ENCODE results near the gene KCTD7.
"Not testable (repeated sequence)": the region's sequence is repeated elsewhere in the genome, so short reads cannot be mapped to it uniquely, and the experiment has no call there.

The KCTD7 gene

DNA sequence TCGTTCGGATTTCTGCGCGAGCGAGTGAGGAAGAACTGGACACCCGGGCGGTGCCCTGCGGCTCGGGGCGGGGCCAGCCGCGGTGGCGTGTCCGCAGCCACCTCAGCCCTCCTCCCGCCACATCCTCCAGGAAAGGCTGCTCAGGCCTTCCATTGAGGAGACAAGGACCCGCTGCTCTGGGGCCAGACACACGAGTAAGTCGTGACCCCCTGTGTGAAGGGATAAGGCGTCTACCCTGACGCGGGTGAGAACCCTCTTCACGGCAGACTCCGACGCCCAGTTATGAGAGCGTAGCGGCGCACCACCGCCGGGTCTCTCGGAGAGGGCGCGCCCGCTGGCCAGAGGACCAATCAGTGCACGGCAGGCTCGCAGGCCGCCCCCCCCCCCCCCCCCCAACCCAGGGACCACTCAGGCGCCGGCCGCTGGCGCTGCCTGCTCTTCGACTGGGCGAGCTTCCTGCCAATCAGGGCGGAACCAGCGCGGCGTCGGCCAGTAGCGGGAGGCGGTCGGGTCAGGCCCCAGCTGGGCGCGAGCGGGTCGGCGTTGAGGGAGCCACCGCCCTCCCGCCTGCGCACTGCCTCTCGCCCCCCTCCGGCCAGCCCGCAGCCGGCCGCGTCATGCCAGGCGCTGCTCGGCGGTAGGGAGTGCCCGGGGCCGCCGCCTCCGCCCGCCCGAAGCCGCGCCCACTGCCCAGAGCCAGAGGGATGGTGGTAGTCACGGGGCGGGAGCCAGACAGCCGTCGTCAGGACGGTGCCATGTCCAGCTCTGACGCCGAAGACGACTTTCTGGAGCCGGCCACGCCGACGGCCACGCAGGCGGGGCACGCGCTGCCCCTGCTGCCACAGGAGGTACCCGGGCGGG lies at the start of gene KCTD7:
Gene KCTD7 (plus strand): TSS at position 521 of the 861 bp plus-strand sequence. CDS start 184 bp downstream, at position 705.
- DNase-seq (ENCODE audit: low spot score): peak; percentile 99

- not testable (repeated sequence) for DNase-seq (ENCODE audit: low spot score)
These were observed 48.3 kb upstream of the KCTD7 start for GRCh38 chr7:66580380-66580779.

DNA sequence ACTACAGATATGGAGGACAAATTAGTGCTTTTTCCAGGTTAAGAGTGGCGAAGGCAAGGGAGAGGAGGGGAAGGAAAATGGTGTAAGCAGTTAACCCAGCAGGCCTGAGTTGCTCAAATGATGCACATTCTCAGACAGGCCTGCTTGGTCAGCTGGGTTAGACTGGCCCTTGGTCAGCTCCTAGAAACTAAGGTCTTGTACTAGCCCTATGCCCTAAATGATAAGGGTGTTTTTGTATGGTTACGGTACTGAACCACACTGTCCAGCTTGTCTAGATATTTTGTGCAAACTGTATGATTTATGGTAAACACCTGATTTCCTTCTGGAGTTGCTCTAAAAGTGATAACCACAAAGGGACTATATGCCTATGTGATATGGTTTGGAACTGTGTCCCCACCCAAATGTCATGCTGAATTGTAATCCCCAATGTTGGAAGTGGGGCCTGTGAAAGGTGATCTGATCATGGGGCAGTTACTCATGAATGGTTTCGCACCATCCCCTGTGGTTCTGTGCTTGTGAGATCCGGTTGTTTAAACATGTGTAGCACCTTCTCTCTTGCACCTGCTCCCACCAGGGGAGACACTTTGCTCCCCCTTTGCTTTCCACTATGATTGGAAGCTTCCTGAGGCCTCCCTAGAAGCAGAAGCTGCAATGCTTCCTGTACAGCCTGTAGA lies 45.7 kb upstream of the KCTD7 start:
- not testable (repeated sequence) for DNase-seq (ENCODE audit: low spot score)

DNA sequence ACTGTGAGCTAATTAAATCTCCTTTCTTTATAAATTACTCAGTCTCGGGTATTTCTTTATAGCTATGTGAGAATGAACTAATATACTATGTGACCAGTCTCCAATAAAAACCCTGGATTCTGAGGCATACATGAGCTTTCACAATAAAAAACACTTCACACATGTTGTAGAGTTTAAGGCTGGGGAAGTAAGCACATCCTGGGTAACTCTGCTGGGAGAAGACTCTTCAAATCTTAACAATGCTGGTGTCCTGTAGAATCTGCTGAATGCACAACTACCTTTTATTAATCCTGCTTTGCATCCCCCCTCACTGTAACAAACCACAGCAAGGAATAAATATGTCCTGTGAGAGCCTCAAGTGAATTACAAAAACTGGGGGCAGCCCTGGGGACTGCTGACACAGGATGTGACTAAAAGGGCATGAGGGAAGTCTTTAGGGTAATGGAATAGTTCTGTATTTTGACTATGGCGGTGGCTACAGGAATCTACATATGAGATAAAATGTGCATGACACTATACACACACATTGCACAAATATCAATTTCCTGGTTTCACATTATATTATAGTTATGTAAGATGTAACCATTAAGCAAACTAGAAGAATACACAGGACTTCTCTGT lies 45.1 kb upstream of the KCTD7 start:
- DNase-seq (ENCODE audit: low spot score): no peak

DNA sequence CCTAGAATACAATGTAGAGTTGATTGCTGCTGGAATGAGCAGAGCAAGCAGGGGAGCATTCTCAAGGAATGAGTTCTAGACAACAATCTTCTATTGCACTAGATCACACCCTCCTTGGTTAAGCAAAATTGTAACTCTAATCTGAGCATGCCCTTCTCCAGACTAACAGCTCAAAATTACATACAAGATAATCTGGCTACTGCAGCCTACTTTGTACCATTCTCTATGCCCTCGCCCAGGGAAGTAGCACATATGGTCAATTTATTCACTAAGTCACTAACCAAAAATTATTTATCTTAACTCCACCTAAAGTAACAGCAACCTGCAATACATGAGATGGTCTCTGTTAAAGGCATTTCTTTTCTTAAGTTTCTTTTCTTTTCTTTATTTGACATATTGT lies 42.5 kb upstream of the KCTD7 start:
- DNase-seq (ENCODE audit: low spot score): no peak

DNA sequence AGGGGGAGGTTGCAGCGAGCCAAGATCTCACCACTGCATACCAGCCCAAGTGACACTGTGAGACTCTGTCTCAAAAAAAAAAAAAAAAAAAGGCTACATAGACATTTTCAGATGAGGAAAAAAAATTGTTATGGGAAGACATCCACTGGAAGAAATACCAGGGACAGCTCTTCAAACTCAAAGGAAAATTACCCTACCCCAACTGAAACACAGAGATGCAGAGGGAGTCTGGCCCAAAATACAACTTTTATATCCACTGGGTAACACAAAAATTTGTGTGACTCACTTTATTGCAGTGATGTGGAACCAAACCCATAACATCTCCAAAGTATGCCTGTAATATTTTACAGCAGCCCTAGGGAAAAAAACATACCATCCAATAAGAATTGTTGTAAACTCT lies 40.5 kb upstream of the KCTD7 start:
- DNase-seq (ENCODE audit: low spot score): not testable (repeated sequence)

- not testable (repeated sequence) for DNase-seq (ENCODE audit: low spot score)
These were observed 39.7 kb upstream of the KCTD7 start for GRCh38 chr7:66588856-66589570.

DNA sequence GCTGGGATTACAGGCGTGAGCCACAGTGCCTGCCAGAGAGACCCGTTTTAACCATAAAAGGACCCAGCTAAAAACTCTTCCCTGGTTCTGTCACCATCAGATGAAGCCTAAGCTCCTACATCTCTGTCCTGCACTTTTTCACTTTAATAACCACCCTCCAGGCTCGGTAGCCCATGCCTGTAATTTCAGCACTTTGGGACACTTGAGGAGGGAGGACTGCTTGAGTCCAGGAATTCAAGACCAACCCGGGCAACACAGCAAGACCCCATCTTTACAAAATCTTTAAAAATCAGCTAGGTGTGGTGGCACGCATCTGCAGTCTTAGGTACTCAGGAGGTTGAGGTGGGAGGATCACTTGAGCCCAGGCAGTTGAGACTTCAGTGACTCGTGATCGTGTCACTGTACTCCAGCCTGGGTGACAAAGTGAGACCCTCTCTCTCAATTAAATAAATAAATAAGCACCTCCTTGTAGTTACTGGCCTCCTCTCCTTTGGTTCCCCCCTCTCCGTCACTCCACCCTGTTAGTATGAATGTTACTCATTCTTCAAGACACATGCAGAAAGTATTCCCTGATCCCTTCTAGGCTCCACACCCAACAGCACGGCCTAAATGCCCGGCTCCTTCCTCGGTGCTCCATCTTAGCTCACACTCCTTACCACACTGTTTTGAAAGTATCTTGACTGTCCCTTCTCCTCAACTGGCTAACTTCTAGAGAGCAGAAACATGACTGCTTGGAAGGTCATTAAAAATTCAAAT lies 38.2 kb upstream of the KCTD7 start:
- DNase-seq (ENCODE audit: low spot score): not testable (repeated sequence)

- DNase-seq (ENCODE audit: low spot score): not testable (repeated sequence)
These were observed 37.5 kb upstream of the KCTD7 start for GRCh38 chr7:66591058-66591798.

DNA sequence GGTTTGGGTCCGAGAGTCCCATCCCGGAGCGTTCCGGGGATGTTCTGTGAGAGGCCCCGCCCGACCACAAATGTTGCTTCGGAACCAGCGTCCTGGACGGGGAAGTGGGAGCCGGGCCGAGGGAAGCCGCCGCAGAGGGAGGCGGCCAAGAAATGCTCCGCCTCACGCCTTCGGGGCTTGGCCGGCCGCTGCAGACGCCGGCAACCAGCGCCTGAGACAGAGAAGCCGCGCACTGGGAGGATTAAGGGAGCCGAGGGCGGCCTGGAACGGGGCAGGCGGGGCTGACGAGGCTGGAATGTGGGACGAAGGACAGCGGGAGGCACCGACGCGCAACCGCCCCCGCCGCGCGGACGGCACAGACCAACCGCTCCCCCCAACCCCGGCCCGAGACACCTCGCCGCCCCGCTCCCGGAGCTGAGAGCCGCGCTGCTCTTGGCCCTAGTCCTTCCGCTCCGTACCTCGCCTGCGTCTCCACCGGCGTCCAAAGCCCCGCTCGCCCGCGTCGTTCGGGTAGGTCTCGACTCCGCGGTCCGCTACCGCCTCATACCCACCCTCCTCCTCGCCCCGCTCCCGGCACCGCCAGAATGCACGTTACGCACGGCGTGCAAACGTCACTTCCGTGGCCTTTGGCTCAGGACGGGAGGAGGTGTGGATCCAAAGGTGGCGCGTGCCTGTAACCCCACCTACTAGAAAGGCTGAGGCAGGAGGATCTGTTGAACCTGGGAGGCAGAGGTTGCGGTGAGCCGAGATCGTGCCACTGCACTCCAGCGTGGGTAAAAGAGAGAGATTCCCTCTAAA lies 36.7 kb upstream of the KCTD7 start:
- peak; percentile 91 for DNase-seq (ENCODE audit: low spot score)

DNA sequence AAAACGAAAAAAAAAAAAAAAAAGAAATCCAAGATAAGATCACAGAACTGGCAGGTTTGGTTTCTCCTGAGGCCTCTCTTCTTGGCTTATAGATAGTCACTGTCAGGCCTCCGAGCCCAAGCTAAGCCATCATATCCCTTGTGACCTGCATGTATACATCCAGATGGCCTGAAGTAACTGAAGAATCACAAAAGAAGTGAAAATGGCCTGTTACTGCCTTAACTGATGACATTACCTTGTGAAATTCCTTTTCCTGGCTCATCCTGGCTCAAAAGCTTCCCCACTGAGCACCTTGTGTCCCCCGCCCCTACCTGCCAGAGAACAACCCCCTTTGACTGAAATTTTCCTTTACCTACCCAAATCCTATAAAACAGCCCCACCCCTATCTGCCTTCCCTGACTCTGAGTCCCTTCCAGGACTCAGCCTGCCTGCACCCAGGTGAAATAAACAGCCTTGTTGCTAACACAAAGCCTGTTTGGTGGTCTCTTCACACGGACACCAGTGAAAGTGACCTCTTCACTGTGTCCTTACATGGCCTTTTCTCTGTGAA lies 36.0 kb upstream of the KCTD7 start:
- DNase-seq (ENCODE audit: low spot score): not testable (repeated sequence)

DNA sequence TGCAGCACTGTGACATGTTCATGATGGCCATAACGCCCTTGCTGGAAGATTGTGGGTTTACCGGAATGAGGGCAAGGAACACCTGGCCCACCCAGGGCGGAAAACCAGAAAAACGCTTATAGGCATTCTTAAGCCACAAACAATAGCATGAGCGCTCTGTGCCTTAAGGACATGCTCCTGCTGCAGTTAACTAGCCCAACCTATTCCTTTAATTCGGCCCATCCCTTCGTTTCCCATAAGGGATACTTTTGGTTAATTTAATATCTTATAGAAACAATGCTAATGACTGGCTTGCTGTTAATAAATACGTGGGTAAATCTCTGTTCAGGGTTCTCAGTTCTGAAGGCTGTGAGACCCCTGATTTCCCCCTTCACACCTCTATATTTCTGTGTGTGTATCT lies 34.6 kb upstream of the KCTD7 start:
- not testable (repeated sequence) for DNase-seq (ENCODE audit: low spot score)

DNA sequence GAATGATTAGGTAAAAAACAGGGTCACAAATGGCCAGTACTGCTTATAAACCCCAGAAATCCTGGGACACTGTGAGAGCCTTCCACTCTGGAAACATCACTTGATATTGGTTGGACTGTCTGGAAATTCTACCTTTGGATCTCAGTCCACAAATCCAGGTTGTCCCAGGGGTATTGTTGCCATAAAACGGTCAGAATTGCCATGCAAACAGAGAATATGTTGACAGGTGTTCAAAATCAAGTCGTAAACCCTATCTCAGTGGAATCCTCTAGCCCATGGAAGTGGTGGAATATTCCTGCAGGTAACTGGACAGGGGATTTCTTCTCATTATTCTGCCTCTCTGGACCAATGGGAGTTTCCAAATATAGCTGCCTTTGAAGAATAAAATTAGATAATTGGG lies 31.2 kb upstream of the KCTD7 start:
- no peak for DNase-seq (ENCODE audit: low spot score)

DNA sequence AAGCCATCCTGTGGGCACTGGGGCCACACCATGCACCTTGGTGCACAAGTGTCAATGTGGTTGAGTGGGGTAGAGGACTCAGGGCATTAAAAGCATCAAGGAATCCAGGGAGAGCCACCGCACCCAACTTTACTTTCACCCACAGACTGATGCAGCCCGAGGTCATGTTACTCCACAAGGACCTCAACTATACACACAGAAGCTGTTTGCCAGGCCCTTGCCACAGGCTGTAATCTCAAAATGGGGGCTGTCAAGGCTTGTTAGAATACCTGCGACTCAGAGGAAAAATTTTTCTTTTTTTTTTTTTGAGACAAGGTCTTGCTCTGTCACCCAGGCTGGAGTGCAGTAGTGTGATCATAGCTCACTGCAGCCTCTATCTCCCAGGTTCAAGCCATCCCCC lies 26.5 kb upstream of the KCTD7 start:
- DNase-seq (ENCODE audit: low spot score): no peak

DNA sequence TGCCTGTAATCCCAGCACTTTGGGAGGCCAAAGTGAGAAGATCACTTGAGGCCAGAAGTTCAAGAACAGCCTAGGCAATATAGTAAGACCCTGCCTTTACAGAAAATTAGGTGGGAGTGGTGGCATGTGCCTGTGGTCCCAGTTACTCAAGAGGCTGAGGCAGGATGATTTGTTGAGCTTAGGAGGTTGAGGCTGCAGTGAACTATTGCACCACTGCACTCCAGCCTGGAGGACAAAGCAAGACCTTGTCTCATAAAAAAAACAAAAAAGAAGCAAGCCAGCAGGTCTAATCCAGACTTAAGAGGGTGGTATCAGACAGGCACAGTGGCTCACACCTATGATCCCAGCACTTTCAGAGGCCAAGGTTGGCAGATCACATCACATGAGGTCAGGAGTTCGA lies 24.5 kb upstream of the KCTD7 start:
- no peak for DNase-seq (ENCODE audit: low spot score)

GRCh38 chr7:66606540-66607291 lies 22.0 kb upstream of the KCTD7 start:
- DNase-seq (ENCODE audit: low spot score): not testable (repeated sequence)

DNA sequence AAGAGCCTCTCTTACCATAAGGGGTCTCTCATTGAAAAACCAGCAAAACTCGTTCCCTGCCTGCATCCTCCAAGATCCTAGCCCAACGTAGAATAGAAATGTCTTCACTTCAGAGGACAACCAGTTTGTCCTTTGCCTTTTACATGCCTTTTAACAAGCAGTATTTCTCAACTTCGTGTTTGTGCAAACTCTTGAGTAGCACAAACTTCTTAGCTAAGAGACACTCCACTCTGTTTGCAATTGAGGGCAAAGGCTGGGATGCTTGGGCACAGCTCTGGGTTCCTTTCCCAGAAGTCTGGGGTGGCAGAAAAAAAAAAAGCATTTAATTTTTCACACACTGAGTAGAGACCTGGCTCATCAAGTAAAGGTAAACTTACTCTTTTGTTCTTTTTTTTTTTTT lies 19.5 kb upstream of the KCTD7 start:
- DNase-seq (ENCODE audit: low spot score): no peak

GRCh38 chr7:66614596-66614995 lies 14.1 kb upstream of the KCTD7 start:
- DNase-seq (ENCODE audit: low spot score): not testable (repeated sequence)

DNA sequence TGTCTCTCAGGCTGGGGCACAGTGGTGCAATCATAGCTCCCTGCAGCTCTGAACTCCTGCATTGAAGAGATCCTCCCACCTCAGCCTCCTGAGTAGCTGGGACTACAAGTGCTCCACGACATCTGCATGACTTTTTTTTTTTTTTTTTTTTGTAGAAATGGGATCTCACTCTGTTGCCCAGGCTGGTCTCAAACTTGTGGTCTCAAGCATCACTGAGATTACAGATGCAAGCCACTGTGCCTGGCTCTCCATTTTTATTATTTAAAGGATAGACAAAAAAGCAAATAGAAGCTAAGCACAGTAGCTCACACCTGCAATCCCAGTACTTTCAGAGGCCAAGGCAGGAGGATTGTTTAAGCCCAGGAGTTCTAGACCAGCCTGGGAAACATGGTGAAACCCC lies 13.0 kb upstream of the KCTD7 start:
- no peak for DNase-seq (ENCODE audit: low spot score)
